ENCODE measurements around the gene OR52H1. TPM values are rescaled to one million over a fixed set of nuclear protein-coding genes. Genes with fewer than 3 reads are reported as not detected.
"Not testable (repeated sequence)": the region's sequence is repeated elsewhere in the genome, so short reads cannot be mapped to it uniquely, and the experiment has no call there.

The OR52H1 gene
- total and polyA plus RNA-seq, 2 of the 4 experiments (the other 2 are of a cell fraction): 0.18 TPM; not detected in 1

GRCh38 chr11:5584458-5584857 is 36.1 kb upstream of the OR52H1 start:
- H3K36me3 ChIP-seq (ENCODE audit: control insufficient read depth, insufficient read depth, low read length); H4K91ac ChIP-seq (ENCODE audit: insufficient read depth, low read depth, low read length); H3K23ac ChIP-seq (ENCODE audit: low read depth, low read length); H3K4me1 ChIP-seq (ENCODE audit: control insufficient read depth, insufficient read depth, low read length); dilution Hi-C loops (cut with HindIII; ENCODE audit: low sequenced_read_pairs, unreplicated experiment); H2BK120ac ChIP-seq (ENCODE audit: low read depth, low read length); H3K4me2 ChIP-seq (ENCODE audit: low read depth, low read length); H3K4ac ChIP-seq (ENCODE audit: low read depth, low read length); H3K9me1 ChIP-seq (ENCODE audit: insufficient read depth, low read length); H2AK9ac ChIP-seq (replicated peaks; ENCODE audit: low read depth, low read length, poor library complexity); H3K56ac ChIP-seq (ENCODE audit: extremely low read depth, insufficient read depth, low read length); H3K9me3 ChIP-seq (ENCODE audit: control insufficient read depth, insufficient read depth, low read length); H2BK15ac ChIP-seq (ENCODE audit: low read depth, low read length); ATAC-seq (ENCODE audit: low read depth); POLR2A ChIA-PET (ENCODE audit: unreplicated experiment); H3K18ac ChIP-seq (ENCODE audit: low read depth, low read length); H2BK20ac ChIP-seq (ENCODE audit: low read depth, low read length); H2AK5ac ChIP-seq (ENCODE audit: low read depth, low read length); H4K20me1 ChIP-seq (ENCODE audit: insufficient read depth, low read length); H3K27me3 ChIP-seq (ENCODE audit: control insufficient read depth, insufficient read depth, low read length); H4K5ac ChIP-seq (ENCODE audit: low read depth, low read length); intact Hi-C loops (cut with micrococcal nuclease); H2AFZ ChIP-seq (replicated peaks; ENCODE audit: low read length, poor library complexity); BruUV-seq (replicated peaks); H2BK5ac ChIP-seq (ENCODE audit: low read depth, low read length, poor library complexity, severe bottlenecking); in situ Hi-C loops (cut with MboI; ENCODE audit: low sequenced_read_pairs); H3K27ac ChIP-seq (ENCODE audit: insufficient read depth, low read length); H3K14ac ChIP-seq (replicated peaks; ENCODE audit: low read depth, low read length); H4K8ac ChIP-seq (ENCODE audit: low read depth in 2 of 2, low read length in 2 of 2); H3K79me1 ChIP-seq (ENCODE audit: low read depth in 1 of 2, low read length in 2 of 2); CTCF ChIA-PET; H3K9ac ChIP-seq (ENCODE audit: low read depth, low read length); DNase-seq; H3K4me3 ChIP-seq (ENCODE audit: insufficient read depth, low read depth, low read length): not testable (repeated sequence)
- WGBS, 2 experiments (ENCODE audit: extremely low coverage in 2 of 2, insufficient read length in 1 of 2): no CpG with 5 or more reads among the region's 5 CpGs

Measured in IMR-90 (cell line).